NB4 (cell line): ENCODE measurements around the gene EPG5.

ENCODE experiments used
- DNase-seq: peaks from one replicate; pipeline ENCODE4 v3.0.0; 2010; ENCODE audit warnings: low read depth
- H3K4me3 ChIP-seq: one replicate; pipeline ENCODE4 v1.5.1; 2011; ENCODE audit warnings: mild to moderate bottlenecking, low read depth, low read length, moderate library complexity
- CTCF ChIP-seq: IDR thresholded peaks from one replicate; pipeline ENCODE4 v1.5.1; 2012; ENCODE audit warnings: low read depth, low read length
- MAX ChIP-seq: IDR thresholded peaks from 2 replicates; pipeline ENCODE4 v1.6.1; 2011; ENCODE audit warnings: low read depth, low read length
- MYC ChIP-seq: IDR thresholded peaks from 2 replicates; pipeline ENCODE4 v1.6.1; 2011; ENCODE audit warnings: low read depth, low read length
- POLR2A ChIP-seq: IDR thresholded peaks from 2 replicates; pipeline ENCODE4 v1.6.1; 2011; ENCODE audit warnings: mild to moderate bottlenecking; ENCODE audit not compliant: insufficient read length; ENCODE audit errors: extremely low read depth

The EPG5 gene

GRCh38 chr18:45870419-45870818 is 96.7 kb downstream of the EPG5 start:
- DNase-seq, result no peak
- TF ChIP-seq MYC (no peak), CTCF (no peak)
- H3K4me3 ChIP-seq, result no peak overlapping the region

- DNase-seq, result no peak
- TF ChIP-seq CTCF (no peak), MYC (no peak), POLR2A (no peak), MAX (no peak)
- no peak overlapping the region for H3K4me3 ChIP-seq
These were observed 101.7 kb downstream of the EPG5 start for GRCh38 chr18:45865466-45865865.

GRCh38 chr18:45864081-45864480 is 103.0 kb downstream of the EPG5 start:
- no peak for DNase-seq
- no peak for TF ChIP-seq CTCF
- no peak for TF ChIP-seq MYC
- no peak for TF ChIP-seq MAX
- TF ChIP-seq POLR2A, result no peak
- no peak overlapping the region for H3K4me3 ChIP-seq

GRCh38 chr18:45863469-45863868 is 103.7 kb downstream of the EPG5 start:
- TF ChIP-seq POLR2A (no peak), MYC (no peak), CTCF (no peak), MAX (no peak)
- no peak for DNase-seq
- no peak overlapping the region for H3K4me3 ChIP-seq

- no peak for DNase-seq
- TF ChIP-seq CTCF (no peak), MYC (no peak), MAX (no peak), POLR2A (no peak)
- no peak overlapping the region for H3K4me3 ChIP-seq
These were observed 105.2 kb downstream of the EPG5 start for GRCh38 chr18:45861926-45862325.

GRCh38 chr18:45860971-45861370 is 106.2 kb downstream of the EPG5 start:
- TF ChIP-seq MYC (no peak), POLR2A (no peak), CTCF (no peak), MAX (no peak)
- no peak overlapping the region for H3K4me3 ChIP-seq
- no peak for DNase-seq
